ENCODE data around the gene SGCD. TPM values are rescaled to one million over a fixed set of nuclear protein-coding genes. Genes with fewer than 3 reads are reported as not detected.

SGCD gene
- total and polyA plus RNA-seq, 2 of the 4 experiments (the other 2 are of a cell fraction), result 5.8 to 10.6 TPM

DNA sequence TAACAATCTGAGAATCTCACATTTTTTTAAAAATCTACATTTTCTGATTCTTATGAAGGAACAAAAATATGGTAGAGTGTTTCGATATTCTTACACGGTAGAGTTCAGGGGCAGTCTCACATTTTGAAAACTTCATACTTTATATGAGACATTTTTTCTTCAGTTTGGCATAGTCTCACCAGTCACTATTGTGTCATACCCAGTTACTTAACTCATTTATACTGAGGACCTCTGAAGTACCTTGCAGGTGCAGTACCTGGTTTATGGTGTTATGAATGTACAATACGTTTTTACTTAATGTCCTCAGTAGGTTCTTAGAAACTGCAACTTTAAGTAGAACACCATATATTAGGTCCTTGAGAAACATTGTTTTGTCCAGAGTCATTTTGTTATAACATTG, 196.6 kb downstream of the SGCD start:
- Histone ChIP-seq H3K9ac (ENCODE audit: low read depth, low read length) (no peak overlapping the region), H3K79me1 (ENCODE audit: low read depth in 1 of 2, low read length in 2 of 2) (no peaks in the 10 kb centered on the region), H3K23ac (ENCODE audit: low read depth, low read length) (no peak overlapping the region), H3K27me3 (ENCODE audit: control insufficient read depth, insufficient read depth, low read length) (no peaks in the 10 kb centered on the region), H2BK20ac (ENCODE audit: low read depth, low read length) (no peak overlapping the region), H3K27ac (ENCODE audit: insufficient read depth, low read length) (no peak overlapping the region), H3K9me1 (ENCODE audit: insufficient read depth, low read length) (no peaks in the 10 kb centered on the region), H4K8ac (ENCODE audit: low read depth in 2 of 2, low read length in 2 of 2) (no peak overlapping the region), H3K18ac (ENCODE audit: low read depth, low read length) (no peak overlapping the region), H2AK5ac (ENCODE audit: low read depth, low read length) (no peak overlapping the region), H2BK5ac (ENCODE audit: low read depth, low read length, poor library complexity, severe bottlenecking) (no peak overlapping the region), H2BK120ac (ENCODE audit: low read depth, low read length) (no peak overlapping the region), H3K4ac (ENCODE audit: low read depth, low read length) (no peak overlapping the region), H4K20me1 (ENCODE audit: insufficient read depth, low read length) (no peaks in the 10 kb centered on the region), H3K4me3 (ENCODE audit: insufficient read depth, low read depth, low read length) (no peak overlapping the region), H3K56ac (ENCODE audit: extremely low read depth, insufficient read depth, low read length) (no peak overlapping the region), H4K91ac (ENCODE audit: insufficient read depth, low read depth, low read length) (no peak overlapping the region), H3K4me1 (ENCODE audit: control insufficient read depth, insufficient read depth, low read length) (peaks cover 5% of the 10 kb centered on the region), H4K5ac (ENCODE audit: low read depth, low read length) (no peak overlapping the region), H3K14ac (replicated peaks; ENCODE audit: low read depth, low read length) (no peak overlapping the region), H2AK9ac (replicated peaks; ENCODE audit: low read depth, low read length, poor library complexity) (no peak overlapping the region), H2BK15ac (ENCODE audit: low read depth, low read length) (no peak overlapping the region), H3K9me3 (ENCODE audit: control insufficient read depth, insufficient read depth, low read length) (no peaks in the 10 kb centered on the region; the same call in 1 of the 2 replicates), H3K4me2 (ENCODE audit: low read depth, low read length) (no peak overlapping the region), H2AFZ (replicated peaks; ENCODE audit: low read length, poor library complexity) (no peak overlapping the region), H3K36me3 (ENCODE audit: control insufficient read depth, insufficient read depth, low read length) (no peaks in the 10 kb centered on the region)
- no peak for ATAC-seq (ENCODE audit: low read depth)
- intact Hi-C loops (cut with micrococcal nuclease) (no loop called here), in situ Hi-C loops (cut with MboI; ENCODE audit: low sequenced_read_pairs) (no loop called here), dilution Hi-C loops (cut with HindIII; ENCODE audit: low sequenced_read_pairs, unreplicated experiment) (no loop called here)
- no TSS peak for BruUV-seq (replicated peaks)
- CTCF ChIA-PET, result no interaction called here
- DNase-seq, result no peak
- TF ChIP-seq RCOR1 (IDR thresholded peaks at IDR 0.05; ENCODE audit: insufficient replicate concordance, low read length), result no peak
- no peak for TF ChIP-seq BHLHE40 (IDR thresholded peaks at IDR 0.05; ENCODE audit: low read depth, low read length)
- no peak for TF ChIP-seq NFE2L2 (IDR thresholded peaks at IDR 0.05; ENCODE audit: low read depth, low read length)
- TF ChIP-seq SMC3 (IDR thresholded peaks at IDR 0.05; ENCODE audit: low read depth, low read length), result no peak
- TF ChIP-seq MAZ (IDR thresholded peaks at IDR 0.05; ENCODE audit: borderline replicate concordance, low read depth, low read length), result no peak
- no peak for TF ChIP-seq ELK1 (IDR thresholded peaks at IDR 0.05; ENCODE audit: borderline replicate concordance, low read depth, low read length)
- no peak for TF ChIP-seq FOS (IDR thresholded peaks at IDR 0.05; ENCODE audit: low read depth, low read length)
- no peak for TF ChIP-seq RAD21 (IDR thresholded peaks at IDR 0.05; ENCODE audit: low read length)
- TF ChIP-seq RFX5 (IDR thresholded peaks at IDR 0.05; ENCODE audit: low read depth, low read length), result no peak
- TF ChIP-seq CTCF (conservative IDR thresholded peaks at IDR 0.05; ENCODE audit: low read depth, low read length), result no peak
- no peak for TF ChIP-seq MXI1 (IDR thresholded peaks at IDR 0.05; ENCODE audit: borderline replicate concordance, low read depth, low read length)
- TF ChIP-seq CHD1 (IDR thresholded peaks at IDR 0.05; ENCODE audit: low read depth, low read length), result no peak
- no peak for TF ChIP-seq POLR2A (IDR thresholded peaks at IDR 0.05; ENCODE audit: low read depth, low read length)
- TF ChIP-seq MAFK (IDR thresholded peaks at IDR 0.05; ENCODE audit: low read depth, low read length), result no peak
- TF ChIP-seq CEBPB (IDR thresholded peaks at IDR 0.05; ENCODE audit: low read depth, low read length), result no peak
- TF ChIP-seq USF2 (IDR thresholded peaks at IDR 0.05; ENCODE audit: low read depth, low read length), result no peak
- WGBS, 2 experiments (ENCODE audit: extremely low coverage in 2 of 2, insufficient read length in 1 of 2), result no CpG with 5 or more reads among the region's 3 CpGs
- POLR2A ChIA-PET (ENCODE audit: unreplicated experiment), result no interaction called here

Data from IMR-90 (cell line).